ENCODE results near the gene EFCAB14.
A peak's percentile ranks its signal among the peaks of the same experiment; 100 is the strongest.
"Not testable (repeated sequence)": the region's sequence is repeated elsewhere in the genome, so short reads cannot be mapped to it uniquely, and the experiment has no call there.

EFCAB14 gene

GRCh38 chr1:46723901-46724300 lies 5.0 kb upstream of the EFCAB14 start:
- DNase-seq (ENCODE audit: low spot score) = peak; percentile 67

GRCh38 chr1:46721686-46722205 lies 2.8 kb upstream of the EFCAB14 start:
- no peak for DNase-seq (ENCODE audit: low spot score)

GRCh38 chr1:46721204-46721603 lies 2.3 kb upstream of the EFCAB14 start:
- DNase-seq (ENCODE audit: low spot score) = no peak

- DNase-seq (ENCODE audit: low spot score) = not testable (repeated sequence)
Observed at GRCh38 chr1:46720319-46720718, 1.4 kb upstream of the EFCAB14 start.

GRCh38 chr1:46719689-46720088 lies 775 bp upstream of the EFCAB14 start:
- DNase-seq (ENCODE audit: low spot score) = peak; percentile 42

- no peak for DNase-seq (ENCODE audit: low spot score)
Observed at GRCh38 chr1:46718340-46718726, 581 bp downstream of the EFCAB14 start.

GRCh38 chr1:46717654-46718053 lies 1.3 kb downstream of the EFCAB14 start:
- no peak for DNase-seq (ENCODE audit: low spot score)

GRCh38 chr1:46714976-46715375 lies 3.9 kb downstream of the EFCAB14 start:
- DNase-seq (ENCODE audit: low spot score) = no peak

- no peak for DNase-seq (ENCODE audit: low spot score)
Observed at GRCh38 chr1:46708121-46708520, 10.8 kb downstream of the EFCAB14 start.

GRCh38 chr1:46705408-46705807 lies 13.5 kb downstream of the EFCAB14 start:
- no peak for DNase-seq (ENCODE audit: low spot score)

GRCh38 chr1:46703927-46704641 lies 14.8 kb downstream of the EFCAB14 start:
- DNase-seq (ENCODE audit: low spot score) = no peak

GRCh38 chr1:46699666-46700065 lies 19.2 kb downstream of the EFCAB14 start:
- DNase-seq (ENCODE audit: low spot score) = no peak

GRCh38 chr1:46697053-46697452 lies 21.9 kb downstream of the EFCAB14 start:
- no peak for DNase-seq (ENCODE audit: low spot score)

- not testable (repeated sequence) for DNase-seq (ENCODE audit: low spot score)
Observed at GRCh38 chr1:46694676-46695075, 24.2 kb downstream of the EFCAB14 start.

GRCh38 chr1:46692811-46693770 lies 25.8 kb downstream of the EFCAB14 start:
- no peak for DNase-seq (ENCODE audit: low spot score)

- DNase-seq (ENCODE audit: low spot score) = no peak
Observed at GRCh38 chr1:46691997-46692790, 26.7 kb downstream of the EFCAB14 start.

GRCh38 chr1:46690931-46691421 lies 27.9 kb downstream of the EFCAB14 start:
- no peak for DNase-seq (ENCODE audit: low spot score)

- no peak for DNase-seq (ENCODE audit: low spot score)
Observed at GRCh38 chr1:46689897-46690296, 29.0 kb downstream of the EFCAB14 start.

- DNase-seq (ENCODE audit: low spot score) = no peak
Observed at GRCh38 chr1:46689356-46689755, 29.6 kb downstream of the EFCAB14 start.

GRCh38 chr1:46687921-46688509 lies 30.9 kb downstream of the EFCAB14 start:
- DNase-seq (ENCODE audit: low spot score) = no peak

- DNase-seq (ENCODE audit: low spot score) = no peak
Observed at GRCh38 chr1:46687093-46687659, 31.7 kb downstream of the EFCAB14 start.
